Breast epithelium (tissue), 4 donors: ENCODE measurements around the gene PARVB. TPM values are rescaled to one million over a fixed set of nuclear protein-coding genes. Genes with fewer than 3 reads are reported as not detected.

Experiments
- DNase-seq, 2 donors: peaks; one replicate each; pipeline ENCODE4 v3.0.0-alpha.2; 2019; ENCODE audit warnings: low spot score in 2 of 2
- H3K27ac ChIP-seq, 2 donors: fragments of 200-600 bp; sonication (generic) in 1 of 2; one replicate each; pipeline ENCODE4 v1.5.1; 2016 to 2019; ENCODE audit warnings: mild to moderate bottlenecking in 1 of 2
- H3K27me3 ChIP-seq, 2 donors: fragments of 200-600 bp; sonication (generic) in 1 of 2; one replicate each; pipeline versions ENCODE4 v1.5.1 to v1.6.0; 2017 to 2019; ENCODE audit warnings: control low read depth in 1 of 2, mild to moderate bottlenecking in 1 of 2
- H3K36me3 ChIP-seq: fragments of 200-600 bp; one replicate; pipeline ENCODE4 v1.5.1; 2019
- H3K4me1 ChIP-seq, 2 donors: fragments of 200-600 bp; sonication (generic); one replicate each; pipeline ENCODE4 v1.5.1; 2016 to 2019; ENCODE audit warnings: control low read depth in 1 of 2
- H3K4me3 ChIP-seq, 3 donors: fragments of 200-600 bp; sonication (generic); 1 replicate in 2 of 3; 2 replicates in 1 of 3; pipeline ENCODE4 v1.5.1; 2016 to 2019; ENCODE audit warnings: mild to moderate bottlenecking in 3 of 3, moderate library complexity in 2 of 3
- H3K9me3 ChIP-seq, 2 donors: fragments of 200-600 bp; sonication (generic) in 1 of 2; one replicate each; pipeline ENCODE4 v1.5.1; 2016 to 2019; ENCODE audit warnings: control low read depth in 1 of 2
- POLR2A ChIP-seq: fragments of 450-650 bp; IDR thresholded peaks from one replicate; pipeline ENCODE4 v1.6.1; 2016; ENCODE audit warnings: antibody characterized with exemption, mild to moderate bottlenecking, moderate library complexity
- POLR2AphosphoS5 ChIP-seq, 3 donors: sonication (generic); formaldehyde crosslinking; IDR thresholded peaks; one replicate each; pipeline ENCODE4 v1.6.1; 2017; ENCODE audit warnings: antibody characterized with exemption in 3 of 3
- intact Hi-C: fragments of 100-400 bp; cut with DNase I; formaldehyde crosslinking; loops from one replicate; pipeline ENCODE4 v1.15.1; 2023; ENCODE audit warnings: low total_unique reads
- total RNA-seq, 3 donors: library from RNA; depleted of rRNA; stranded (reverse); fragments of >200 nt; gene quantifications; one replicate each; pipeline ENCODE4 v1.1.0, GENCODE V29; 2016
- TF ChIP-seq, protein P1 (sequence below), 3 donors: fragments of 450-650 bp; IDR thresholded peaks; one replicate each; pipeline ENCODE4 v1.5.1; 2016 to 2017; ENCODE audit warnings: antibody characterized with exemption in 3 of 3, mild to moderate bottlenecking in 3 of 3, moderate library complexity in 3 of 3

Gene PARVB
- total RNA-seq, 3 donors from 2014 or later, result 12.3 to 57.6 (median 21.6) TPM

DNA sequence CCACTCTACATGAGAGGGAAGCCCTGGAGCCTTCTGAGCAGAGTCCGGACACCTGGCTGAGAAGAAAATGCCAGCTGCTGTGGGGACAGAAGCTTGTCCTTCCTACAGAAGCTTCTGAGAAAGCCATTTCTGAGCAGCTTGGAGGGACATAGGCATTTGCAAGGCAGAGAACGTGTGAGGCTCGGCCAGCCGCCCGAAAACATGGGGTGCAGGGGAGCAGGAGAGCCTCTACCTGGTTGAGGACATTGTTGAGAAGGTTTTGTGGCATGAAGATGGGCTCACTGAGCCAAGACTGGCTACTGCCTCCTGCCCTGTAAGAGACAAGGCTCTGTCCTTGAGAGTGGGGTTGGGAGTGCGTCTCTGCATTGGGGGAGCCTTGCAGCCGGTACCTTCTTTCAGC lies 43.5 kb upstream of the PARVB start:
- Histone ChIP-seq H3K4me3 (no peak overlapping the region), H3K27ac (no peak overlapping the region), H3K4me1 (no peaks in the 10 kb centered on the region), H3K27me3 (no peaks in the 10 kb centered on the region), H3K36me3 (peaks cover 18% of the 10 kb centered on the region), H3K9me3 (no peaks in the 10 kb centered on the region)
- TF ChIP-seq, protein P1, sequence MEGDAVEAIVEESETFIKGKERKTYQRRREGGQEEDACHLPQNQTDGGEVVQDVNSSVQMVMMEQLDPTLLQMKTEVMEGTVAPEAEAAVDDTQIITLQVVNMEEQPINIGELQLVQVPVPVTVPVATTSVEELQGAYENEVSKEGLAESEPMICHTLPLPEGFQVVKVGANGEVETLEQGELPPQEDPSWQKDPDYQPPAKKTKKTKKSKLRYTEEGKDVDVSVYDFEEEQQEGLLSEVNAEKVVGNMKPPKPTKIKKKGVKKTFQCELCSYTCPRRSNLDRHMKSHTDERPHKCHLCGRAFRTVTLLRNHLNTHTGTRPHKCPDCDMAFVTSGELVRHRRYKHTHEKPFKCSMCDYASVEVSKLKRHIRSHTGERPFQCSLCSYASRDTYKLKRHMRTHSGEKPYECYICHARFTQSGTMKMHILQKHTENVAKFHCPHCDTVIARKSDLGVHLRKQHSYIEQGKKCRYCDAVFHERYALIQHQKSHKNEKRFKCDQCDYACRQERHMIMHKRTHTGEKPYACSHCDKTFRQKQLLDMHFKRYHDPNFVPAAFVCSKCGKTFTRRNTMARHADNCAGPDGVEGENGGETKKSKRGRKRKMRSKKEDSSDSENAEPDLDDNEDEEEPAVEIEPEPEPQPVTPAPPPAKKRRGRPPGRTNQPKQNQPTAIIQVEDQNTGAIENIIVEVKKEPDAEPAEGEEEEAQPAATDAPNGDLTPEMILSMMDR (IDR thresholded peaks at IDR 0.05), result no peak
- no peak for TF ChIP-seq POLR2AphosphoS5 (IDR thresholded peaks at IDR 0.05)
- TF ChIP-seq POLR2A, result no peak
- no peak for DNase-seq
- intact Hi-C loops, result loop anchor here (5.0 kb wide), 1 partner anchor 917 kb away; no protein-coding TSS in a partner anchor

DNA sequence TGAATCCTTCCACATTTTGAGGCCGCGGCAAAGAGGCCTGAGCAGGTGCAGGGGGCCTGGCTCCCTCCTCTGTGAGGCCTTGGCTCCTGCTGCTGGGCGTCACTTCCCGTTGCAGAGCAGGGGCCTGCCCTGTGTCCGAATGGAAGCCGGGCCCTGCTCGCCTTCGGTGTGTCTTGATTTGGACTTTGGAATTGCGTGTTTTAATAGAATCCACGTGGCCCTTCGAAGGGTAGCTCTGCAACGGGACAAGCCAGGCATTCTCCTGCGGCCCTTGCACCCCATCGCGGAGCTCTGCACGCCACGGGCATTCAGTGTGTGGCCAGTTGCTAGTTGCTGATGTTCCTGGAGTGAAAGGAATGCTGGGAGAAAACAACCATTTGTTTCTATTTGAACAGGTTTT lies 43.1 kb upstream of the PARVB start:
- DNase-seq, result no peak
- Histone ChIP-seq H3K36me3 (peaks cover 16% of the 10 kb centered on the region), H3K27ac (no peak overlapping the region), H3K27me3 (no peaks in the 10 kb centered on the region), H3K4me3 (no peak overlapping the region), H3K9me3 (no peaks in the 10 kb centered on the region), H3K4me1 (no peaks in the 10 kb centered on the region)
- TF ChIP-seq POLR2AphosphoS5 (IDR thresholded peaks at IDR 0.05) (no peak), POLR2A (no peak)
- TF ChIP-seq, protein P1 (IDR thresholded peaks at IDR 0.05), result no peak
- intact Hi-C loops, result loop anchor here (5.0 kb wide), 1 partner anchor 916 kb away; no protein-coding TSS in a partner anchor

DNA sequence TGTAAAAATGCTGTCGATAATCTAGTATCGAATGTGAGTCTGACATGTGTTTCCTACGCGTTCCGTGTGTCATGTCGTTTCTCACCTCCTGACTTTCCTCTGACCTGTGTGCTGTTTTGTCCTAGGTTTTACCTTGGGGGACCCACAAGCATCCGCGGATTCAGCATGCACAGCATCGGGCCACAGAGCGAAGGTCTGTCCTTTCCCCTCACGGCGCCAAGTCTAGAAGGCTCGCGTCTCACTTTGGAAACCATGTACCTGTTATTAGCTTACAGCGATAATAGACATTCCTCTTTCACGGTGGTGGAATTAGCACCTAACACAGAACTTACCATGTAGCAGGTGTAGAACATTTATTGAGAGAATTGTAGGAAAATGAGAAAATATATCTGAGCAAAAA lies 40.3 kb upstream of the PARVB start:
- no peak for DNase-seq
- H3K36me3 ChIP-seq, result peaks cover 16% of the 10 kb centered on the region

DNA sequence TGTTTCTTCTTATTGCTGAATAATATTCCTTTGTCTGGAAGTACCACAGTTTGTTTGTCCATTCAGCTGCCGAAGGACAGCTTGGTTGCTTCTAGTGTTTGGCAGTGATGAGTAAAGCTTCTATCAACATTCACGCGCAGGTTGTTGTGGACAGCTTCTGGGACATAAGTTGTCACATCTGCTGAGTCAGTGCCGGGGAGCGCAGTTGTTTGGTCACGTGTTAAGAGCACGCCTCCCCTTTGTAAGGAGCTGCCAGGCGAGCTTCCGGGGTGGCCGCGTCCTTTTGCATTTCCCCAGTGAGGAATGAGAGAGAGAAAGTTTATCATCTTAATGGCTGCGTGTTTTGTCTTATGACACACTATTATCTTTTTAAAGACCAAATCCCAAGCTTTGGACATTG lies 38.6 kb upstream of the PARVB start:
- TF ChIP-seq POLR2AphosphoS5 (IDR thresholded peaks at IDR 0.05) (no peak), POLR2A (no peak)
- TF ChIP-seq, protein P1 (IDR thresholded peaks at IDR 0.05), result no peak

More for the DNA sequence above, 40.3 kb upstream of the PARVB start:
- no peak overlapping the region for H3K27ac ChIP-seq
- TF ChIP-seq, protein P1 (IDR thresholded peaks at IDR 0.05), result no peak
- TF ChIP-seq POLR2AphosphoS5 (IDR thresholded peaks at IDR 0.05), result no peak
- no peak for TF ChIP-seq POLR2A
- H3K4me3 ChIP-seq, result no peak overlapping the region
- H3K9me3 ChIP-seq, result no peaks in the 10 kb centered on the region
- no peaks in the 10 kb centered on the region for H3K27me3 ChIP-seq
- intact Hi-C loops, result loop anchor here (5.0 kb wide), 1 partner anchor 913 kb away; no protein-coding TSS in a partner anchor
- no peaks in the 10 kb centered on the region for H3K4me1 ChIP-seq

DNA sequence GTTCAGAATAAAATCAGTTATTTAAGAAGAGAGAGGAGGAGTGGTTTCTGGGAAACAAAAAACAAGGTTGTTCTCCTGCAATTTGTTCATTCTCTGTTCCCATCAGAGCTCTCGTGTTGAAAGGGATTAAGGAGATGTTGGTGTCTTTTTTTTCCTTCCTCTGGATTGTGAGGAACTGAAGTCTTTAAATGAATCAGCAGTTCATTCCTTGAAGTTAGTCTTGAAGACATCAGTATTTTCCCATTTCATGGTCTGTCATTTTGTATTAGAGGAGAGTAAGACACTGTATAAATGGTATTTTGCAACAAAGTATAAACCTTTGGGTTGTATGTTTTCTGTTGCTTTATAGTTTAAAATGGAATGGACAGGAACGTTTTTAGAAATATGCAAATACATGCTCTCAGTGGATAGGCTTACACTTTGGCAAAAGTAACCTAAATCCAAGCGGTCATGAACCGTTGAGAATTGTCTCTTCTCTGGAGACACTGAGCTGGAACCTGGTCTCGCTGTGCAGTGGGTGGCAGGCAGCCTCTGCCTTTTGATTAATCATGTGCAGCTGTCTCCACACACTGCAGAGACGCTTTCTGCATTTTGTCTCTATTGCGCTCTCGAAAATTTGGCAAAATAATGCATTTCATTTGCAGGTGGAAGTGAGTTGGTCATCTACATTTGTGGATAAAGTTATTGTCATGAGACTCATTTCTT lies 35.8 kb upstream of the PARVB start:
- H3K36me3 ChIP-seq, result peaks cover 4% of the 10 kb centered on the region
- intact Hi-C loops, result no loop called here
- no peak for DNase-seq
- H3K27me3 ChIP-seq, result no peaks in the 10 kb centered on the region
- H3K9me3 ChIP-seq, result no peaks in the 10 kb centered on the region
- TF ChIP-seq, protein P1 (IDR thresholded peaks at IDR 0.05), result no peak
- TF ChIP-seq POLR2A (no peak), POLR2AphosphoS5 (IDR thresholded peaks at IDR 0.05) (no peak)
- no peaks in the 10 kb centered on the region for H3K4me1 ChIP-seq
- no peak overlapping the region for H3K4me3 ChIP-seq
- no peak overlapping the region for H3K27ac ChIP-seq

More for the DNA sequence above, 38.6 kb upstream of the PARVB start:
- Histone ChIP-seq H3K27ac (no peak overlapping the region), H3K27me3 (no peaks in the 10 kb centered on the region), H3K4me1 (no peaks in the 10 kb centered on the region), H3K36me3 (peaks cover 16% of the 10 kb centered on the region), H3K4me3 (no peak overlapping the region), H3K9me3 (no peaks in the 10 kb centered on the region)
- intact Hi-C loops, result no loop called here
- peak in 1 of 2 donors; percentile 28 for DNase-seq
